Loucy (cell line): Measurements from ENCODE around the gene EDARADD.

Experiments
- H2AFZ ChIP-seq: fragments of 200-600 bp; sonication (generic); 2 replicates; pipeline ENCODE4 v1.6.0; 2016; ENCODE audit warnings: antibody characterized with exemption, mild to moderate bottlenecking, low read length, moderate library complexity
- H3F3A ChIP-seq: fragments of 200-600 bp; 2 replicates; pipeline ENCODE4 v1.6.0; 2016; ENCODE audit warnings: antibody characterized with exemption, low read depth, mild to moderate bottlenecking
- H3K27me3 ChIP-seq: fragments of 200-600 bp; sonication (generic); 2 replicates; pipeline ENCODE4 v1.6.1; 2014; ENCODE audit warnings: low read length, mild to moderate bottlenecking; ENCODE audit not compliant: insufficient read depth, poor library complexity, severe bottlenecking
- H3K36me3 ChIP-seq: fragments of 200-600 bp; sonication (generic); 2 replicates; pipeline ENCODE4 v1.6.1; 2016; ENCODE audit warnings: low read length; ENCODE audit not compliant: insufficient read depth
- H3K4me1 ChIP-seq: fragments of 200-600 bp; sonication (generic); 2 replicates; pipeline ENCODE4 v1.5.1; 2014; ENCODE audit warnings: low read length, mild to moderate bottlenecking; ENCODE audit not compliant: insufficient read depth, poor library complexity, severe bottlenecking
- H3K4me2 ChIP-seq: fragments of 200-600 bp; sonication (generic); 2 replicates; pipeline ENCODE4 v1.6.0; 2014; ENCODE audit warnings: antibody characterized with exemption, low read length, low read depth, mild to moderate bottlenecking; ENCODE audit not compliant: poor library complexity, severe bottlenecking
- H3K4me3 ChIP-seq: fragments of 200-600 bp; sonication (generic); 2 replicates; pipeline ENCODE4 v1.5.1; 2014; ENCODE audit warnings: low read length, mild to moderate bottlenecking, mixed read lengths; ENCODE audit not compliant: poor library complexity, severe bottlenecking
- H3K79me2 ChIP-seq: fragments of 200-600 bp; sonication (generic); 2 replicates; pipeline ENCODE4 v1.6.1; 2014; ENCODE audit warnings: low read length; ENCODE audit not compliant: insufficient read depth
- H3K9ac ChIP-seq: fragments of 200-600 bp; sonication (generic); 2 replicates; pipeline ENCODE4 v1.6.0; 2014; ENCODE audit warnings: mild to moderate bottlenecking, low read depth, low read length, moderate library complexity; ENCODE audit not compliant: poor library complexity, severe bottlenecking
- H3K9me2 ChIP-seq: fragments of 200-600 bp; sonication (generic); replicated peaks from 2 replicates; pipeline ENCODE4 v1.6.1; 2016; ENCODE audit warnings: low read depth, low read length, mixed read lengths
- H3K9me3 ChIP-seq: fragments of 200-600 bp; sonication (generic); 2 replicates; pipeline ENCODE4 v1.6.1; 2014; ENCODE audit warnings: mild to moderate bottlenecking, antibody characterized with exemption, low read length, low read depth; ENCODE audit not compliant: insufficient read depth
- H4K20me1 ChIP-seq: fragments of 200-600 bp; sonication (generic); 2 replicates; pipeline ENCODE4 v1.6.0; 2014; ENCODE audit warnings: antibody characterized with exemption, low read length, mild to moderate bottlenecking; ENCODE audit not compliant: insufficient read depth, poor library complexity, severe bottlenecking
- EZH2phosphoT487 ChIP-seq: fragments of 200-600 bp; IDR thresholded peaks from 2 replicates; pipeline ENCODE4 v1.6.1; 2018; ENCODE audit warnings: antibody characterized with exemption, mild to moderate bottlenecking, moderate library complexity, borderline replicate concordance
- TF ChIP-seq, protein P1 (sequence below): fragments of 200-600 bp; sonication (generic); conservative IDR thresholded peaks from 2 replicates; pipeline ENCODE4 v1.5.1; 2014; ENCODE audit warnings: mild to moderate bottlenecking, antibody characterized with exemption, low read length

Gene EDARADD

DNA sequence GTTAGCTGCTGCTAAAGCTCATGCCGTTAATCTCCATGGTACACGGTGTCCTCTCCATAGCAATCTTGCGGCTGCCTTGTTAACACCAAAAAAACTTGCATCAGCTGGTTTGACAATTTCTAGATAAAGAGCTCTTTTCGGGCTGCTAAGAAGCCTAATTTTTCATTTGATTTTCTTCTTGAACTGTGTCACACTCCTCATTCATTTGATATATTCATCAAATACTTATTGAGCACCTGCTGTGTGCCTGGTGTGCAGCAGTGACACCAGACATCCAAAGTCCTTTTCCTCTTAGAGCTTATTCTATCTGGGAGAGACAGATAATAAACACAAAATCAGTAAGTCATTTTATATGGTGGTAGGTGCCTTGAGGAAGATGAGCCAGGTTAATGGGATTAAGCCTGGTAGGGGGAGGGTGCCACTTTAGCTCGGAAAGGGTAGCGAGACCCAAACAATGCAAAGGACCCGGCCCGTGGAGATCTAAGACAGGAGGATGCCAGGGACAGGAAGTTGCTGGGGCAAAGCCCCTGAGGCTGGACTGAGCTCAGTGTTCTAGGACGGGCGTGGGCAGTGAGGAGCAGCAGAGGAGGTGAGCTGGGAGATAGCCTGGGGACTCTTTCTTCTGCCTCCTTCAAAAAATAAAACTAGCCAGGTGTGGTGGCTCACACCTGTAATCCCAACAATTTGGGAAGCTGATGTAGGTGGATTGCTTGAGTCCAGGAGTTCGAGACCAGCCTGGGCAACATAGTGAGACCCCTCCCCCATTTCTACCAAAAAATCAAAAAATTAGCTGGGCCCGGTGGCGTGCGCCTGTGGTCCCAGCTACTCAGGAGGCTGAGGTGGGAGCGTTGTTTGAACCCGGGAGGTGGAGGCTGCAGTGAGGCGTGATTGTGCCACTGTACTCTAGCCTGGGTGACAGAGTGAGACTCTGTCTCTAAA lies 79.0 kb downstream of the EDARADD start:
- H3K79me2 ChIP-seq: no peaks in the 10 kb centered on the region
- no peak overlapping the region for H3K4me2 ChIP-seq
- H3K9me2 ChIP-seq: no peaks in the 10 kb centered on the region
- H3K4me3 ChIP-seq: no peak overlapping the region
- H2AFZ ChIP-seq: no peak overlapping the region
- H3F3A ChIP-seq: no peaks in the 10 kb centered on the region
- no peaks in the 10 kb centered on the region for H3K9me3 ChIP-seq
- H3K9ac ChIP-seq: no peak overlapping the region
- H3K27me3 ChIP-seq: no peaks in the 10 kb centered on the region
- TF ChIP-seq, protein P1, sequence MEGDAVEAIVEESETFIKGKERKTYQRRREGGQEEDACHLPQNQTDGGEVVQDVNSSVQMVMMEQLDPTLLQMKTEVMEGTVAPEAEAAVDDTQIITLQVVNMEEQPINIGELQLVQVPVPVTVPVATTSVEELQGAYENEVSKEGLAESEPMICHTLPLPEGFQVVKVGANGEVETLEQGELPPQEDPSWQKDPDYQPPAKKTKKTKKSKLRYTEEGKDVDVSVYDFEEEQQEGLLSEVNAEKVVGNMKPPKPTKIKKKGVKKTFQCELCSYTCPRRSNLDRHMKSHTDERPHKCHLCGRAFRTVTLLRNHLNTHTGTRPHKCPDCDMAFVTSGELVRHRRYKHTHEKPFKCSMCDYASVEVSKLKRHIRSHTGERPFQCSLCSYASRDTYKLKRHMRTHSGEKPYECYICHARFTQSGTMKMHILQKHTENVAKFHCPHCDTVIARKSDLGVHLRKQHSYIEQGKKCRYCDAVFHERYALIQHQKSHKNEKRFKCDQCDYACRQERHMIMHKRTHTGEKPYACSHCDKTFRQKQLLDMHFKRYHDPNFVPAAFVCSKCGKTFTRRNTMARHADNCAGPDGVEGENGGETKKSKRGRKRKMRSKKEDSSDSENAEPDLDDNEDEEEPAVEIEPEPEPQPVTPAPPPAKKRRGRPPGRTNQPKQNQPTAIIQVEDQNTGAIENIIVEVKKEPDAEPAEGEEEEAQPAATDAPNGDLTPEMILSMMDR: no peak
- TF ChIP-seq EZH2phosphoT487: no peak
- no peaks in the 10 kb centered on the region for H3K4me1 ChIP-seq
- no peaks in the 10 kb centered on the region for H4K20me1 ChIP-seq
- H3K36me3 ChIP-seq: no peaks in the 10 kb centered on the region

DNA sequence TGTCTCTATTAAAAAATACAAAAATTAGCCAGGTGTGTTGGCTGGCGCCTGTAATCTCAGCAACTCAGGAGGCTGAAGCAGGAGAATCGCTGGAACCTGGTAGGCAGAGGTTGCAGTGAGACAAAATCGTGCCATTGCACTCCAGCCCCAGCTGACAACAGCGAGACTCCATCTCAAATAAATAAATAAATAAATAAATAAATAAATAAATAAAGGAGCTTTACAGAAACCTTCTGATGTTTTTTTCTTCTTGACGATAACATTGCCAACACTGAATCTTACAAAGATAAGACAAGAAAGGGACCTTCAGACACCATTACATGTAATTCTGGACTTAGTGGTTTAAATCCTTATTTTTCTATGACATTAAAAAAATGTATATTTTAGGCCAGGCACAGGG lies 81.9 kb downstream of the EDARADD start:
- Histone ChIP-seq H3K79me2 (no peaks in the 10 kb centered on the region), H3K4me3 (no peak overlapping the region)

GRCh38 chr1:236480758-236481436 lies 86.8 kb downstream of the EDARADD start:
- Histone ChIP-seq H3K4me1 (no peaks in the 10 kb centered on the region), H3K4me2 (no peak overlapping the region), H3K9me2 (no peaks in the 10 kb centered on the region), H3K9me3 (no peaks in the 10 kb centered on the region), H3K4me3 (no peak overlapping the region), H3K9ac (no peak overlapping the region), H3K27me3 (no peaks in the 10 kb centered on the region), H4K20me1 (no peaks in the 10 kb centered on the region), H3K36me3 (no peaks in the 10 kb centered on the region), H3F3A (no peaks in the 10 kb centered on the region), H3K79me2 (no peaks in the 10 kb centered on the region), H2AFZ (no peak overlapping the region)
- no peak for TF ChIP-seq EZH2phosphoT487
- TF ChIP-seq, protein P1: no peak

More for the DNA sequence above, 81.9 kb downstream of the EDARADD start:
- H3K27me3 ChIP-seq: no peaks in the 10 kb centered on the region
- no peak overlapping the region for H3K4me2 ChIP-seq
- no peaks in the 10 kb centered on the region for H3K4me1 ChIP-seq
- no peaks in the 10 kb centered on the region for H4K20me1 ChIP-seq
- no peak overlapping the region for H2AFZ ChIP-seq
- no peaks in the 10 kb centered on the region for H3K9me3 ChIP-seq
- no peaks in the 10 kb centered on the region for H3F3A ChIP-seq
- no peak for TF ChIP-seq EZH2phosphoT487
- TF ChIP-seq, protein P1: no peak
- H3K36me3 ChIP-seq: no peaks in the 10 kb centered on the region
- no peaks in the 10 kb centered on the region for H3K9me2 ChIP-seq
- H3K9ac ChIP-seq: no peak overlapping the region
